IMR-90 (cell line): ENCODE results near the gene GBA3. TPM values are rescaled to one million over a fixed set of nuclear protein-coding genes. Genes with fewer than 3 reads are reported as not detected.

Source experiments
- ATAC-seq: fragments of 200-7000 bp; cut with Tn5 transposase; 2 replicates; pipeline ENCODE4 v1.9.1; 2020; ENCODE audit warnings: low read depth, mild to moderate bottlenecking, moderate library complexity
- BruUV-seq: library from RNA; stranded (reverse); fragments of 400-500 nt; replicated peaks from 2 replicates; lab custom pipeline; 2021; lab: Mats Ljungman, UMichigan
- CTCF ChIA-PET: fragments of 300-600 bp; formaldehyde crosslinking; extraction: SDS; loops from one replicate; lab custom pipeline; 2021; ENCODE audit warnings: antibody characterized with exemption; lab: Yijun Ruan, JAX
- POLR2A ChIA-PET: fragments of 300-600 bp; sonication (Branson Sonifier 250); formaldehyde crosslinking; loops from one replicate; lab custom pipeline; 2022; ENCODE audit warnings: antibody characterized with exemption; ENCODE audit not compliant: unreplicated experiment; lab: Charles Lee
- DNase-seq: peaks from one replicate; pipeline ENCODE4 v3.0.0; 2013
- H2AFZ ChIP-seq: replicated peaks from 2 replicates; pipeline ENCODE3; 2013; ENCODE audit warnings: low read length, mild to moderate bottlenecking; ENCODE audit not compliant: poor library complexity
- H2AK5ac ChIP-seq: 2 replicates; pipeline ENCODE4 v1.6.1; 2013; ENCODE audit warnings: low read depth, low read length, inconsistent platforms
- H2AK9ac ChIP-seq: replicated peaks from 2 replicates; pipeline ENCODE3; 2013; ENCODE audit warnings: mild to moderate bottlenecking, low read depth, low read length, moderate library complexity; ENCODE audit not compliant: poor library complexity
- H2BK120ac ChIP-seq: 2 replicates; pipeline ENCODE4 v1.6.1; 2013; ENCODE audit warnings: low read depth, low read length, inconsistent platforms
- H2BK15ac ChIP-seq: 3 replicates; pipeline ENCODE4 v1.6.1; 2013; ENCODE audit warnings: low read depth, low read length, inconsistent platforms
- H2BK20ac ChIP-seq: 2 replicates; pipeline ENCODE4 v1.6.1; 2013; ENCODE audit warnings: low read depth, mild to moderate bottlenecking, inconsistent platforms, low read length, moderate library complexity
- H2BK5ac ChIP-seq: 2 replicates; pipeline ENCODE4 v1.6.1; 2013; ENCODE audit warnings: mild to moderate bottlenecking, low read depth, low read length, inconsistent platforms; ENCODE audit not compliant: poor library complexity, severe bottlenecking
- H3K14ac ChIP-seq: replicated peaks from 2 replicates; pipeline ENCODE4 v1.6.1; 2013; ENCODE audit warnings: low read depth, low read length, inconsistent platforms
- H3K18ac ChIP-seq: 2 replicates; pipeline ENCODE4 v1.6.1; 2013; ENCODE audit warnings: low read depth, low read length, control low read depth
- H3K23ac ChIP-seq: 2 replicates; pipeline ENCODE4 v1.6.1; 2013; ENCODE audit warnings: low read depth, low read length, inconsistent platforms
- H3K27ac ChIP-seq: 2 replicates; pipeline ENCODE4 v1.5.1; 2013; ENCODE audit warnings: mild to moderate bottlenecking, control low read depth, low read length; ENCODE audit not compliant: insufficient read depth
- H3K27me3 ChIP-seq: 2 replicates; pipeline ENCODE4 v1.6.1; 2013; ENCODE audit warnings: low read length; ENCODE audit not compliant: control insufficient read depth, insufficient read depth
- H3K36me3 ChIP-seq: 2 replicates; pipeline ENCODE4 v1.6.1; 2013; ENCODE audit warnings: low read length, mixed read lengths; ENCODE audit not compliant: control insufficient read depth, insufficient read depth
- H3K4ac ChIP-seq: 2 replicates; pipeline ENCODE4 v1.6.1; 2013; ENCODE audit warnings: low read depth, low read length, inconsistent platforms
- H3K4me1 ChIP-seq: 2 replicates; pipeline ENCODE4 v1.6.1; 2013; ENCODE audit warnings: low read length, mixed read lengths; ENCODE audit not compliant: control insufficient read depth, insufficient read depth
- H3K4me2 ChIP-seq: 2 replicates; pipeline ENCODE4 v1.6.1; 2013; ENCODE audit warnings: low read depth, mild to moderate bottlenecking, control low read depth, low read length, moderate library complexity
- H3K4me3 ChIP-seq: 2 replicates; pipeline ENCODE4 v1.5.1; 2013; ENCODE audit warnings: low read depth, mild to moderate bottlenecking, control low read depth, low read length, moderate library complexity; ENCODE audit not compliant: insufficient read depth
- H3K56ac ChIP-seq: 2 replicates; pipeline ENCODE4 v1.6.1; 2013; ENCODE audit warnings: low read length, inconsistent platforms; ENCODE audit not compliant: insufficient read depth; ENCODE audit errors: extremely low read depth
- H3K79me1 ChIP-seq, 2 experiments: 2 replicates each; pipeline ENCODE4 v1.6.1; 2013; ENCODE audit warnings: low read length in 2 of 2, inconsistent platforms in 1 of 2, low read depth in 1 of 2
- H3K9ac ChIP-seq: 2 replicates; pipeline ENCODE4 v1.6.1; 2013; ENCODE audit warnings: low read depth, low read length, control low read depth
- H3K9me1 ChIP-seq: 2 replicates; pipeline ENCODE4 v1.6.1; 2013; ENCODE audit warnings: low read length, inconsistent platforms; ENCODE audit not compliant: insufficient read depth
- H3K9me3 ChIP-seq: 2 replicates; pipeline ENCODE4 v1.6.1; 2013; ENCODE audit warnings: low read length; ENCODE audit not compliant: control insufficient read depth, insufficient read depth
- H4K20me1 ChIP-seq: 2 replicates; pipeline ENCODE4 v1.6.1; 2013; ENCODE audit warnings: low read length, inconsistent platforms; ENCODE audit not compliant: insufficient read depth
- H4K5ac ChIP-seq: 2 replicates; pipeline ENCODE4 v1.6.1; 2013; ENCODE audit warnings: mild to moderate bottlenecking, low read depth, low read length, control low read depth
- H4K8ac ChIP-seq, 2 experiments: 2 replicates each; pipeline ENCODE4 v1.6.1; 2013; ENCODE audit warnings: low read depth in 2 of 2, low read length in 2 of 2, control low read depth in 1 of 2, inconsistent platforms in 1 of 2
- H4K91ac ChIP-seq: 2 replicates; pipeline ENCODE4 v1.6.1; 2013; ENCODE audit warnings: low read depth, low read length, inconsistent platforms; ENCODE audit not compliant: insufficient read depth
- BHLHE40 ChIP-seq: fragments of 150-350 bp; IDR thresholded peaks from 2 replicates; pipeline ENCODE4 v1.6.1; 2016; ENCODE audit warnings: mild to moderate bottlenecking, low read depth, low read length
- CEBPB ChIP-seq: IDR thresholded peaks from 2 replicates; pipeline ENCODE4 v1.6.1; 2012; ENCODE audit warnings: low read depth, low read length, improper control_type of control experiment
- CHD1 ChIP-seq: IDR thresholded peaks from 2 replicates; pipeline ENCODE4 v1.6.1; 2012; ENCODE audit warnings: low read depth, low read length, improper control_type of control experiment
- FOS ChIP-seq: fragments of 150-350 bp; IDR thresholded peaks from 2 replicates; pipeline ENCODE4 v1.6.1; 2016; ENCODE audit warnings: low read depth, low read length
- MAFK ChIP-seq: IDR thresholded peaks from 2 replicates; pipeline ENCODE4 v1.6.1; 2012; ENCODE audit warnings: low read depth, low read length, improper control_type of control experiment
- MAZ ChIP-seq: IDR thresholded peaks from 2 replicates; pipeline ENCODE4 v1.6.1; 2012; ENCODE audit warnings: low read depth, mild to moderate bottlenecking, low read length, improper control_type of control experiment, moderate library complexity, borderline replicate concordance
- MXI1 ChIP-seq: IDR thresholded peaks from 2 replicates; pipeline ENCODE4 v1.6.1; 2012; ENCODE audit warnings: low read depth, mild to moderate bottlenecking, low read length, moderate library complexity, borderline replicate concordance
- NFE2L2 ChIP-seq: fragments of 150-350 bp; IDR thresholded peaks from 2 replicates; pipeline ENCODE4 v1.6.1; 2016; ENCODE audit warnings: low read depth, mild to moderate bottlenecking, low read length
- POLR2A ChIP-seq: IDR thresholded peaks from 2 replicates; pipeline ENCODE4 v1.6.1; 2012; ENCODE audit warnings: mild to moderate bottlenecking, low read depth, low read length
- RAD21 ChIP-seq: IDR thresholded peaks from 2 replicates; pipeline ENCODE4 v1.6.1; 2012; ENCODE audit warnings: low read length, improper control_type of control experiment
- RCOR1 ChIP-seq: IDR thresholded peaks from 2 replicates; pipeline ENCODE4 v1.6.1; 2012; ENCODE audit warnings: mild to moderate bottlenecking, low read length, improper control_type of control experiment; ENCODE audit not compliant: insufficient replicate concordance
- RFX5 ChIP-seq: IDR thresholded peaks from 2 replicates; pipeline ENCODE4 v1.8.0; 2012; ENCODE audit warnings: low read depth, mild to moderate bottlenecking, low read length, moderate library complexity
- SMC3 ChIP-seq: fragments of 150-350 bp; IDR thresholded peaks from 2 replicates; pipeline ENCODE4 v1.6.1; 2016; ENCODE audit warnings: low read depth, mild to moderate bottlenecking, antibody characterized with exemption, low read length, moderate library complexity
- WGBS, 2 experiments: methylation state at CpG; one replicate each; pipeline versions ENCODE4 v1.1.5 to v1.1.7; 2013; ENCODE audit warnings: missing lambda C conversion rate in 2 of 2; ENCODE audit not compliant: insufficient read length in 1 of 2; ENCODE audit errors: extremely low coverage in 2 of 2; 5-methylcytosine and 5-hydroxymethylcytosine counted together
- dilution Hi-C: fragments of 300-500 bp; cut with HindIII; formaldehyde crosslinking; loops from one replicate; pipeline ENCODE4 v1.14.3; 2018; ENCODE audit warnings: low sequenced_read_pairs; ENCODE audit not compliant: unreplicated experiment
- in situ Hi-C: fragments of 300-500 bp; cut with MboI; formaldehyde crosslinking; loops from 3 replicates; pipeline ENCODE4 v1.14.3; 2019; ENCODE audit warnings: low sequenced_read_pairs, inconsistent platforms, mixed read lengths
- intact Hi-C: fragments of 100-400 bp; cut with micrococcal nuclease; formaldehyde crosslinking; loops from 2 replicates; pipeline ENCODE4 v1.10.0; 2022
- polyA plus RNA-seq, 3 experiments: library from polyadenylated mRNA; depleted of rRNA; stranded (reverse); fragments of >200 nt; gene quantifications; 2 replicates each; pipeline ENCODE4 v1.2.3, GENCODE V29; 2012; ENCODE audit warnings: low replicate concordance in 1 of 3
- total RNA-seq: library from RNA; depleted of rRNA; stranded (reverse); fragments of >200 nt; gene quantifications from 2 replicates; pipeline ENCODE4 v1.2.3, GENCODE V29; 2012
- TF ChIP-seq, protein P1 (sequence below): conservative IDR thresholded peaks from 2 replicates; pipeline ENCODE4 v1.5.1; 2012; ENCODE audit warnings: mild to moderate bottlenecking, low read depth, low read length, improper control_type of control experiment
- TF ChIP-seq, protein P2 (sequence below): fragments of 150-350 bp; IDR thresholded peaks from 2 replicates; pipeline ENCODE4 v1.6.1; 2016; ENCODE audit warnings: low read depth, mild to moderate bottlenecking, low read length, moderate library complexity, borderline replicate concordance
- TF ChIP-seq, protein P3 (sequence below): fragments of 150-350 bp; IDR thresholded peaks from 2 replicates; pipeline ENCODE4 v1.6.1; 2017; ENCODE audit warnings: mild to moderate bottlenecking, antibody characterized with exemption, low read length, low read depth

GBA3 gene
- total and polyA plus RNA-seq, 2 of the 4 experiments (the other 2 are of a cell fraction) = not detected

DNA sequence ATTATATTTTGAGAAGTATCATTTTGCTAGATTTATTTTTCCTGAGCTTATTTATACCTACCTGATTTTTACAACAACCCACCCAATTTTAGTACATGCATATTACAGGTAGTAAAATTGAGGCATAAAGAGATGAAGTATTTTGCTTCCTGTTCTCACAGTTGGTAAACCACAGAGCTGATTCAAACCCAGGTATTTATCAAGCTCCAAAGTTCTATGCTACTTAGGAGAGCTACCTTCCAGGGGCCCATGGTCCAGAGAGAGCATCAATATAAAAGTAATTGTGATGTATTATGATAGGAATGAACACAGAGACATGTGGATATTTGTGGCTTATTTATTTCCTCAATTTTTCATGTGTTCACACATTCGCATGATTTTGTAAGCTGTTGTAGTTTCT is 20.2 kb upstream of the GBA3 start:
- dilution Hi-C loops = no loop called here
- Histone ChIP-seq H3K4me3 (no peak overlapping the region), H3K9me1 (no peaks in the 10 kb centered on the region), H2BK15ac (no peak overlapping the region), H4K91ac (no peak overlapping the region), H2BK5ac (no peak overlapping the region), H3K4me1 (no peaks in the 10 kb centered on the region), H3K14ac (no peak overlapping the region), H3K4ac (no peak overlapping the region), H4K20me1 (no peaks in the 10 kb centered on the region), H3K23ac (no peak overlapping the region), H3K27ac (no peak overlapping the region), H3K79me1 (no peaks in the 10 kb centered on the region), H3K18ac (no peak overlapping the region), H2BK120ac (no peak overlapping the region), H3K56ac (no peak overlapping the region), H2BK20ac (no peak overlapping the region), H2AFZ (no peak overlapping the region), H2AK5ac (no peak overlapping the region), H4K5ac (no peak overlapping the region), H3K9me3 (no peaks in the 10 kb centered on the region), H2AK9ac (no peak overlapping the region), H3K36me3 (no peaks in the 10 kb centered on the region), H3K27me3 (no peaks in the 10 kb centered on the region; the same call in 1 of the 2 replicates), H3K4me2 (no peak overlapping the region), H3K9ac (no peak overlapping the region), H4K8ac (no peak overlapping the region)
- TF ChIP-seq CEBPB (no peak), MAZ (no peak), MAFK (no peak), POLR2A (no peak), FOS (no peak), RAD21 (no peak), CHD1 (no peak), BHLHE40 (no peak), RFX5 (no peak), SMC3 (no peak), MXI1 (no peak), RCOR1 (no peak), NFE2L2 (no peak)
- TF ChIP-seq, protein P1, sequence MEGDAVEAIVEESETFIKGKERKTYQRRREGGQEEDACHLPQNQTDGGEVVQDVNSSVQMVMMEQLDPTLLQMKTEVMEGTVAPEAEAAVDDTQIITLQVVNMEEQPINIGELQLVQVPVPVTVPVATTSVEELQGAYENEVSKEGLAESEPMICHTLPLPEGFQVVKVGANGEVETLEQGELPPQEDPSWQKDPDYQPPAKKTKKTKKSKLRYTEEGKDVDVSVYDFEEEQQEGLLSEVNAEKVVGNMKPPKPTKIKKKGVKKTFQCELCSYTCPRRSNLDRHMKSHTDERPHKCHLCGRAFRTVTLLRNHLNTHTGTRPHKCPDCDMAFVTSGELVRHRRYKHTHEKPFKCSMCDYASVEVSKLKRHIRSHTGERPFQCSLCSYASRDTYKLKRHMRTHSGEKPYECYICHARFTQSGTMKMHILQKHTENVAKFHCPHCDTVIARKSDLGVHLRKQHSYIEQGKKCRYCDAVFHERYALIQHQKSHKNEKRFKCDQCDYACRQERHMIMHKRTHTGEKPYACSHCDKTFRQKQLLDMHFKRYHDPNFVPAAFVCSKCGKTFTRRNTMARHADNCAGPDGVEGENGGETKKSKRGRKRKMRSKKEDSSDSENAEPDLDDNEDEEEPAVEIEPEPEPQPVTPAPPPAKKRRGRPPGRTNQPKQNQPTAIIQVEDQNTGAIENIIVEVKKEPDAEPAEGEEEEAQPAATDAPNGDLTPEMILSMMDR = no peak
- TF ChIP-seq, protein P2, sequence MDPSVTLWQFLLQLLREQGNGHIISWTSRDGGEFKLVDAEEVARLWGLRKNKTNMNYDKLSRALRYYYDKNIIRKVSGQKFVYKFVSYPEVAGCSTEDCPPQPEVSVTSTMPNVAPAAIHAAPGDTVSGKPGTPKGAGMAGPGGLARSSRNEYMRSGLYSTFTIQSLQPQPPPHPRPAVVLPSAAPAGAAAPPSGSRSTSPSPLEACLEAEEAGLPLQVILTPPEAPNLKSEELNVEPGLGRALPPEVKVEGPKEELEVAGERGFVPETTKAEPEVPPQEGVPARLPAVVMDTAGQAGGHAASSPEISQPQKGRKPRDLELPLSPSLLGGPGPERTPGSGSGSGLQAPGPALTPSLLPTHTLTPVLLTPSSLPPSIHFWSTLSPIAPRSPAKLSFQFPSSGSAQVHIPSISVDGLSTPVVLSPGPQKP = no peak
- TF ChIP-seq, protein P3, sequence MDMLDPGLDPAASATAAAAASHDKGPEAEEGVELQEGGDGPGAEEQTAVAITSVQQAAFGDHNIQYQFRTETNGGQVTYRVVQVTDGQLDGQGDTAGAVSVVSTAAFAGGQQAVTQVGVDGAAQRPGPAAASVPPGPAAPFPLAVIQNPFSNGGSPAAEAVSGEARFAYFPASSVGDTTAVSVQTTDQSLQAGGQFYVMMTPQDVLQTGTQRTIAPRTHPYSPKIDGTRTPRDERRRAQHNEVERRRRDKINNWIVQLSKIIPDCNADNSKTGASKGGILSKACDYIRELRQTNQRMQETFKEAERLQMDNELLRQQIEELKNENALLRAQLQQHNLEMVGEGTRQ = no peak
- DNase-seq (no peak), ATAC-seq (no peak)
- in situ Hi-C loops = no loop called here
- intact Hi-C loops = no loop called here
- WGBS, 2 experiments = no CpG with 5 or more reads among the region's 1 CpG
- CTCF ChIA-PET = interaction anchor here (0.6 kb wide), 1 partner anchor 167 kb away, joined by 6 read pairs; no protein-coding TSS in a partner anchor
- no TSS peak for BruUV-seq
- POLR2A ChIA-PET = no interaction called here
